NCI-H82 treated with DMSO at 0.1 percent for 48 hours (cell line): ENCODE measurements around the gene HSPBP1.
A peak's percentile ranks its signal among the peaks of the same experiment; 100 is the strongest.

Source experiments
- DNase-seq: peaks from one replicate; lab custom pipeline; 2025; ENCODE audit not compliant: unreplicated experiment; lab: John Stamatoyannopoulos, UW

HSPBP1 gene

DNA sequence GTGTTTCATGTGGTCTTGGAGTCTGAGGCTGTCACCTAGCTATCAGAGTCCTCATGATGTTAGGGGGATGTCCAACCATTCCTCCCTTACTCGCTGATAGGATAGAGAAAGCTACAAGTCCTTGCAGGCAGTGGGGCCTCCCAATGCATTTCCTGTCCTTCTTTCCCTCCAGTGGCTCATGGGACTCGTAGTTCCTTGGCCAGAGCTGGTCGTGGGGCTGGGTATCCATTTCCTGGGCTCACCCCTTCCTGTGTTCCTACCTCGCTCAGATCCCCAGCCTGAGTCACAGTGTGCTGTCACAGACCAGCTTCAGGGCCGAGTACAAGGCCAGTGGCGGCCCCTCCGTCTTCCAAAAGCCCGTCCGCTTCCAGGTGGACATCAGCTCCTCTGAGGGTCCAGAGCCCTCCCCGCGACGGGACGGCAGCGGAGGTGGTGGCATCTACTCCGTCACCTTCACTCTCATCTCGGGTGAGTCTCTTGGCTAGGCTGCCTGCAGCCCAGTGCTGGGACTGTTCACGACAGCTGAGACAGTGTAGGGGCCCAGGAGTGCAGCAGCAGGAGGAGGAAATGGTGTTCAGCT is 26.2 kb upstream of the HSPBP1 start:
- DNase-seq = no peak

- DNase-seq = peak; percentile 37
Observed at GRCh38 chr19:55305491-55305890, 25.6 kb upstream of the HSPBP1 start.

- DNase-seq = no peak
Observed at GRCh38 chr19:55304980-55305379, 25.1 kb upstream of the HSPBP1 start.

DNA sequence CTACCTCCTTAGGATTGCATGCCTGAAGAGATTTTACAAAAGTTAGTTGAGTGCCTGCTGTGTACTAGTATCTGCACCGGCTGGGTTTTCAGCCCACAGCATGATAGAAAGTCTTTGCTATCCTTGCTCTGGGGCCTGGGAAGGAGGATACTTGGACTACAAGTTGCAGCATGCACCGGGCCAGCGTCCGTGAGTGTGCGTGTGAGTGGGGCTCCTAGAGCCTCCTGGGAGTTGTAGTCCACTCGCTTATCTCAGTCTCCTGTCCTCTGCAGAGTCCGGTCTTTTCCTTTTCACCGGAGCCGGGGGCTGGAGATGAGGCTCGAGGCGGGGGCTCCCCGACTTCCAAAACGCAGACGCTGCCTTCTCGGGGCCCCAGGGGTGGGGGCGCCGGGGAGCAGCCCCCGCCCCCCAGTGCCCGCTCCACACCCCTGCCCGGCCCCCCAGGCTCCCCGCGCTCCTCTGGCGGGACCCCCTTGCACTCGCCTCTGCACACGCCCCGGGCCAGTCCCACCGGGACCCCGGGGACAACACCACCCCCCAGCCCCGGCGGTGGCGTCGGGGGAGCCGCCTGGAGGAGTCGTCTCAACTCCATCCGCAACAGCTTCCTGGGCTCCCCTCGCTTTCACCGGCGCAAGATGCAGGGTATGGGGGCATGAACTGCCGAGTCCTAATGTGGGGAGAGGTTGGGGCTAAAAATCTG is 24.5 kb upstream of the HSPBP1 start:
- peak; percentile 25 for DNase-seq

- DNase-seq = no peak
Observed at GRCh38 chr19:55303477-55303876, 23.6 kb upstream of the HSPBP1 start.

GRCh38 chr19:55302318-55302703 is 22.4 kb upstream of the HSPBP1 start:
- no peak for DNase-seq

- DNase-seq = peak; percentile 47
Observed at GRCh38 chr19:55301459-55302317, 21.8 kb upstream of the HSPBP1 start.

DNA sequence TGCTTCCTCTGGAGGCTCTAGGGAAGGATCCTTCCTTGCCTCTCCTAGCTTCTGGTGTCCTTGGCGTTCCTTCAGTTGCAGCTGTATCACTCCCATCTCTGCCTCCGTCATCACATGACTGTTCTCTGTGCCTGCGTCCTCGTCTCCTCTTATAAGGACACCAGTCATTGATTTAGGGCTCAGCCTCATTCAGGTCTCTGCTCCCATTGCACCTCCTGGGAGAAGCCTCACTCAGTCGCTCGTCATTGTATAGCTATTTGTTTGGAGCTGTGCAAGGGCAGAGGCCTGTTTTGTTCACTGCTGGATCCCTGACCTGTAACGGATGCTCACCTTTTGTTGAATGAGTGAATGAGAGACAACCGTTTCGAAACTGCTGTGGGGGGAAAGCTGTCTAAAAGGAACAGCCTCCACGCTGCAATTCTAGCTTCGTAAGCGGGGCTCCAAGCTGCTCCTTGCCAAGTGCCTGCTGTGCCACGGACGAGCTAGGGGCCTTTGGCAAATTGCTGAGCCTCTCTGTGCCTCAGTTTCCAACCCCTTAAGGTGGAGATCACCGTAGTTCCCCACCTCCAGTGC is 21.1 kb upstream of the HSPBP1 start:
- no peak for DNase-seq

DNA sequence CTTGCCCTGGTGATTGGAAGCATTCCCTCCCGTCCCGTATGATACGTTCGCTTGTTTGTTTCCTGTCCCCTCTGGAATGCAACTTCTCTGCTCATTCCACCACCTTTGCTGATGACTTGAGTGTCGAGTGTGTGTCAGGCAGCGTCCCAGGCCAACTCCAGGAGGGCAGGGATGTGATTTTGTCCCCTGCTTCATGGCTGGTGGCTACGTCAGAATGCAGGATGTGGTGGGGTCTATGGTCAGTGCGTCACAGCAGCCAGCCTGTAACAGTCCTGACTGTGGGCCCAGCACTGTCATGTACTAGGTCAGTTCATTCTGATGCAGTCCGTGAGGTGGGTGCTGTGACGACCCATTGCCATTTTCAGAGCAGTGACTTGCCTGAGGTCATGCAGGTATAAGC is 20.1 kb upstream of the HSPBP1 start:
- DNase-seq = no peak

GRCh38 chr19:55297267-55297666 is 17.4 kb upstream of the HSPBP1 start:
- no peak for DNase-seq

GRCh38 chr19:55289117-55289796 is 9.3 kb upstream of the HSPBP1 start:
- DNase-seq = no peak

DNA sequence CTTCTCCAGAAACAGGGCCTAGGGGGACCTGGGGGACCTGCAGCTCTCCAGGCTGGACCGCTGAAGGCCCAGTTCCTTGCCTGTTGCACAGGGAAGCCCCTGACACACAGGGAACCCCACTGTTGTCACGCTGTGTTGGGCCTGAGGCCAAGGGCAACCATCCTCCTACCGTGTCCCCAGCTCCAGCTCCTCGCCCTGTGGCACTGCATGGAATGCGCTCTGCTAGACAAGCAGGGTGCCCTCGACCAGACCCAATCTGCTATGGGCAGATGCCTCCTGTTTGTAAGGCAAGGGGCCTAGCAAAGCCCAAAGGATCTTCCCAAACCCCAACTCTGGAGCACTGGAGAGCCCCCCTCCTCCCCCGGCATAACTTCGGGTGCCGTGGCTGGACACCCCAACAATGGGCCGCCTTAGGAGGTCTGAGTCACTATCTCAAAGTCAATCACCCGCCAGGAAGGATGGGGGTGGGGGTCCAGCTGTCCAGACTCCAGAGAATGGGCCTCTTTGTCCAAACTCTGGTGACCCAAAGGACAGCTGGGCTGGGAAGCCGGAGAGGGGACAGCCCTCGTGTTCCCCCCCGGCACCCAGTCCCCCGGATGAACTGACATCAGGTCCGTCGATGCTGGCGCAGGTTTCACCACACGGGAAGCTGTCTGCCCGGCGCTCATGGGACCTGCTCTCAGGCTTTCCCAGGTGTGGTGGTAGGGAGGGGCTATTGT is 7.6 kb upstream of the HSPBP1 start:
- no peak for DNase-seq

DNA sequence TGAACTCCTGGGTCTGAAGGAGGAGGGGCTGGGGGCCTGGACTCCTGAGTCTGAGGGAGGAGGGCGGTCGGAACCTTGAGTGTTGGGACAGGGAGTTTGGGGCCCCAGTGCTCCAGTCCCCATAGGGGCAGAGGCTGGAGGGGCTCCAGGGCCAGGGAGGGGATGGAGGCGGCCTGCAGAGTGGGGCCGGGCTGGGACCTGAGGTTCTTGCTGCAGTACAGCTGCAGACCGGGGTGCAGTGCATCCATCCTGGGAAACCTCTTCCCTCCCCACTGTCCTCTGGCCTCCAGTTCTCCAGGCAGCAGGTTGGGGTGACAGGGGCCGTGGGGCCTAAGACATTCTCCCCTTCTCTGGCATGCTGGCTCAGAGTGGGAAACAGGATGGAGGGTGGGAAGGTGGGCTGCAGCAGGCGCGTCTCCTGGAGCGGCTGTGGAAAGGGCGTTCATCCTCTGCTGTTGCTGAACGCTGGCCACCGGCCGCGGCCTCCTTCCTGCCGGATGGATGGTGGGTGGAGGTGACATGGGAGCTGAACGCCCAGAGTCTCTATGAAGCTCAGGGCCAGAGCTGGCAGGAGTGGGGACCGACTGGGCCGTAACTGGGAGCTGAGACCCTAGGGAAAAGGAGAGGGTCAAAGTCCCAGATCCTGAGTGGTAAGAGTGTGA is 5.5 kb upstream of the HSPBP1 start:
- DNase-seq = no peak

DNA sequence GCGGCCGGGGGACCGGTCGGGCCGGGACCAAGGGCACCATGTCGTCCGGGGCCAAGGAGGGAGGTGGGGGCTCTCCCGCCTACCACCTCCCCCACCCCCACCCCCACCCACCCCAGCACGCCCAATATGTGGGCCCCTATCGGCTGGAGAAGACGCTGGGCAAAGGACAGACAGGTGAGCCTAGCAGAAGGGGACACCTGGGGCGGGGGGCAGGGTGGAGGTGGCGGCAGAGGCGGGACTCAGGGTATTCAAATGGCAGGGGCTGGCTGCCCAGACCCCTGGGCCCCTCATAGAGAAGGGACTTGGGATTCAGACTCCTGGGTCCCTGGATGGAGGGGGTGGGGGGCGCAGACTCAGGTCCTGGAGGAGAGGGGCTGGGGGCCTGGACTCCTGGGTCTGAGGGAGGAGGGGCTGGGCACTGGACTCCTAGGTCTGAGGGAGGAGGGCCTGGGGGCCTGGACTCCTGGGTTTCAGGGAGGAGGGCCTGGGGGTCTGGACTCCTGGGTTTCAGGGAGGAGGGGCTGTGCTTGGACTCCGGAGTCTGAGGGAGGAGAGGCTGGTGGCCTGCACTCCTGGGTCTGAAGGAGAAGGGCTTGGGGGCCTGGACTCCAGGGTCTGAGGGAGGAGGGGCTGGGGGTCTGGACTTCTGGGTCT is 4.6 kb upstream of the HSPBP1 start:
- no peak for DNase-seq

DNA sequence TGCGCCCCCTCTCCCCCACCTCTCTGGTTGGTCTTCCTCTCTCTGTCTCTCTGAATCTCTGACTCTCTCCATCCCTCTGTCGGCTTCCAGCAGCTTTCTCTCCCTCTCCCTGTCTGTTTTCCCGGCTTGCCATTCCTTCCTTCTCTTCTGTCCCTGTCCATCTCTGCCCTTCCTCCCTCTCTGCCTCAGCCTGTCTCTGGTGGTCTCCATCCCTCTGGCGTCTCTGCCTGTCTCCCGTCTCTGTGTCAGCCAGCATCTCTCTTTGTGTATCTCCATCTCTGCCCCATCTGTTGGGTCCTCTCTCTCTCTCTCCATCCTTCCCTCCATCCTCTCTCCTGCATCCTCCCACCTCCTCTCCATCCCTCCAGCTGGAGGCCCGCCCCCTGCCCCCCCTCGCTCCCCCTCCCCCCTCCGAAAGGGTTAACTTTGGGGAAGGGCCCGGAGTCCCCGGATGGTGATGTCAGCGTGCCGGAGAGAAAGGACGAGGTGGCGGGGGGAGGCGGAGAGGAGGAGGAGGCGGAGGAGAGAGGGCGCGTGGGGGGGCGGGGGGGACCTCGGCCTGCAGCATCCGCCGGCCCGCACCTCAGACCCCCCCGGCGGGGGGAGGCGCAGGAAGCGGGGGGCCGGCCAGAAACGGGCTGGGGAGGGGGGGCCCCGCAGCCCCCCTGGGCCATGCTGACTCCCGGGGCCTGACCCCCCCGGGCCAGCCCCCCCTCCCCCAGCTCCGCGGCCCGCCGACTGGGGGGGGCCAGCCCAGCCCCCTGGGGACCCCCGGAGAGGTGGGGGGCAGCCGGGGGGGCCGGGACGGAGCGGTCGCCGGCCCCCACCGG is 3.9 kb upstream of the HSPBP1 start, which contains the start of gene BRSK1:
Gene BRSK1 (plus strand): TSS at position 450 of the 830 bp plus-strand sequence. CDS start 446 bp downstream, outside the sequence.
- peak; percentile 35 for DNase-seq

DNA sequence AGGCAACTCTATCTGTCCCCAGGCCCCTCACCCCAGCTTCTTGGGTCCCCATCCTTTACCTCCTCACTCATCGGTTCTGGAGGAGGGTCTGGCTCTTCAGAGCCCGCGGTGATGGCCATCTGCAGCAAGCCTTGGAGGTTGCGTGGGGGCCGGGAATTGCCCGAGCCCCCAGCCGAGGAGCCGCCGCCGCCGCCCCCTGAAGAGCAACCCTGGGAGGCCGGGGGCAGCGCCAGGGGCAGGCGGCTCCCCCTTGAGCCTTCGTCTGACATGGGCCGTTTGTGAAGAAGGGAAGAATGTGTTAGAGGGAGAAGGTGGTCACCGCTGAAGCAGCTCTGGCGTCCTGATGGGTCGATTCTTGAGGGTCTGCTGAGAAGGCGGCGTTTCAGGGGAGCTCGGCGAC is 570 bp downstream of the HSPBP1 start:
- no peak for DNase-seq

- DNase-seq = no peak
Observed at GRCh38 chr19:55278391-55279135, 1.3 kb downstream of the HSPBP1 start.

- no peak for DNase-seq
Observed at GRCh38 chr19:55277494-55277893, 2.4 kb downstream of the HSPBP1 start.
